K562 (cell line): ENCODE measurements around the gene GEMIN4. TPM values are rescaled to one million over a fixed set of nuclear protein-coding genes. Genes with fewer than 3 reads are reported as not detected.

Experiments used
- ARID2 ChIP-seq: fragments of 450-650 bp; IDR thresholded peaks from 2 replicates; pipeline ENCODE4 v1.6.1; 2017; ENCODE audit warnings: antibody characterized with exemption, mild to moderate bottlenecking
- HNRNPK ChIP-seq: fragments of 200-400 bp; formaldehyde crosslinking; IDR thresholded peaks from one replicate; pipeline ENCODE4 v1.6.1; 2018; ENCODE audit warnings: mild to moderate bottlenecking, low read depth, low read length; ENCODE audit not compliant: poor library complexity, severe bottlenecking
- NCOA4 ChIP-seq: fragments of 450-650 bp; IDR thresholded peaks from 2 replicates; pipeline ENCODE4 v1.6.1; 2018; ENCODE audit warnings: mild to moderate bottlenecking; ENCODE audit not compliant: partially characterized antibody
- NR2C2 ChIP-seq, 2 experiments: fragments of 200-800 bp in 1 of 2; sonication (Bioruptor generic) in 1 of 2; sonication (generic) in 1 of 2; formaldehyde crosslinking in 1 of 2; IDR thresholded peaks; 2 replicates each; pipeline versions ENCODE4 v1.6.1 to v1.8.0; 2016 to 2022; ENCODE audit warnings: mild to moderate bottlenecking in 1 of 2, missing compliant biosample characterization in 1 of 2, missing genetic modification characterization in 1 of 2, missing genetic modification reagents in 1 of 2
- RAD21 ChIP-seq, 2 experiments: fragments of 250-450 bp in 1 of 2; fragments of 450-650 bp in 1 of 2; sonication (Bioruptor Pico) in 1 of 2; formaldehyde crosslinking in 1 of 2; IDR thresholded peaks in 1 of 2; conservative IDR thresholded peaks in 1 of 2; 2 replicates each; pipeline versions ENCODE4 v1.4.0 to v1.8.0; 2020 to 2022; ENCODE audit warnings: mild to moderate bottlenecking in 2 of 2, moderate library complexity in 1 of 2
- RBBP5 ChIP-seq: fragments of 200-600 bp; sonication (generic); IDR thresholded peaks from 2 replicates; pipeline ENCODE4 v1.6.1; 2012; ENCODE audit warnings: borderline replicate concordance, mild to moderate bottlenecking, low read length, control low read depth, inconsistent platforms; ENCODE audit not compliant: insufficient read depth, poor library complexity, severe bottlenecking
- SMAD2 ChIP-seq: fragments of 150-350 bp; IDR thresholded peaks from 2 replicates; pipeline ENCODE4 v1.6.1; 2014; ENCODE audit warnings: low read depth, mild to moderate bottlenecking, low read length
- SMC3 ChIP-seq: conservative IDR thresholded peaks from 2 replicates; pipeline ENCODE4 v1.6.1; 2011; ENCODE audit warnings: low read depth, low read length, improper control_type of control experiment; ENCODE audit not compliant: insufficient read depth
- SRF ChIP-seq, 2 experiments: fragments of 250-450, 450-650 bp in 1 of 2; sonication (Bioruptor Pico) in 1 of 2; sonication (generic) in 1 of 2; formaldehyde crosslinking; IDR thresholded peaks; 2 replicates each; pipeline versions ENCODE4 v1.5.0 to v1.5.1; 2020 to 2022; ENCODE audit warnings: mild to moderate bottlenecking in 1 of 2, missing genetic modification reagents in 1 of 2
- TGIF2 ChIP-seq: sonication (generic); formaldehyde crosslinking; IDR thresholded peaks from 2 replicates; pipeline ENCODE4 v1.8.1; 2022; ENCODE audit warnings: mild to moderate bottlenecking, missing genetic modification reagents, moderate library complexity
- XRCC3 ChIP-seq: fragments of 450-650 bp; IDR thresholded peaks from 2 replicates; pipeline ENCODE4 v1.6.1; 2017; ENCODE audit warnings: mild to moderate bottlenecking, moderate library complexity
- YBX1 ChIP-seq: fragments of 450-650 bp; IDR thresholded peaks from 2 replicates; pipeline ENCODE4 v1.7.1; 2016; ENCODE audit warnings: mild to moderate bottlenecking
- ZC3H8 ChIP-seq: fragments of 450-650 bp; IDR thresholded peaks from 2 replicates; pipeline ENCODE4 v1.6.1; 2017
- ZFX ChIP-seq: sonication (generic); formaldehyde crosslinking; IDR thresholded peaks from 2 replicates; pipeline ENCODE4 v1.8.0; 2022; ENCODE audit warnings: mild to moderate bottlenecking, missing genetic modification reagents, moderate library complexity
- ZNF133 ChIP-seq: fragments of 250-450 bp; sonication (Bioruptor Pico); IDR thresholded peaks from 2 replicates; pipeline ENCODE4 v1.4.0; 2020; ENCODE audit warnings: mild to moderate bottlenecking
- ZNF696 ChIP-seq: fragments of 250-450 bp; sonication (Bioruptor Pico); conservative IDR thresholded peaks from 2 replicates; pipeline ENCODE4 v1.4.0; 2020; ENCODE audit warnings: mild to moderate bottlenecking, moderate library complexity
- polyA plus RNA-seq, 8 experiments: library from polyadenylated mRNA; depleted of rRNA in 4 of 8; stranded (reverse) in 5 of 8; unstranded in 3 of 8; fragments of >200 nt; fragmentation: Nextera tagmentation in 2 of 8; fragmentation: Illumina TruSeq in 1 of 8; extraction: Ambion mirVana in 2 of 8; extraction: Trizol in 1 of 8; gene quantifications; 2 replicates each; pipeline versions ENCODE4 v1.2.1 to v1.2.3, GENCODE V29; 2011 to 2014; ENCODE audit warnings: inconsistent platforms in 1 of 8, missing spikeins in 1 of 8
- total RNA-seq, 7 experiments: library from RNA; depleted of rRNA in 6 of 7; stranded (reverse); fragments of >200 nt in 6 of 7; fragmentation: Illumina TruSeq in 2 of 7; extraction: Trizol in 2 of 7; gene quantifications; 2 replicates each; pipeline versions ENCODE4 v1.2.1 to v1.2.3, GENCODE V29; 2011 to 2021; ENCODE audit warnings: low replicate concordance in 1 of 7
- TF ChIP-seq, protein P1 (sequence below): sonication (generic); formaldehyde crosslinking; IDR thresholded peaks from 2 replicates; pipeline ENCODE4 v1.8.1; 2023; ENCODE audit warnings: mild to moderate bottlenecking, missing genetic modification reagents

GEMIN4 gene
- total and polyA plus RNA-seq, 9 of the 15 experiments (the other 6 are each of a cell fraction or from before 2014, with no cell fraction given) = 1.8 to 42.5 (median 10.8) TPM

GRCh38 chr17:794876-795275 is 42.8 kb upstream of the GEMIN4 start (continued):
- TF ChIP-seq TGIF2 (CRISPR knock-in tag) (no peak), RAD21 (CRISPR knock-in tag; conservative IDR thresholded peaks at IDR 0.05 in 1 of 2, IDR thresholded peaks at IDR 0.05 in 1 of 2) (peak; percentile 68 to 85), NCOA4 (no peak), SMAD2 (no peak), ARID2 (0 out of 2 replicates have a peak, but pooled peaks have one; percentile 29), SRF (CRISPR knock-in tag; IDR thresholded peaks at IDR 0.05) (no peak), ZFX (no peak), YBX1 (no peak), ZC3H8 (no peak), HNRNPK (no peak), ZNF696 (CRISPR knock-in tag) (no peak), SMC3 (peak; percentile 70), XRCC3 (no peak), NR2C2 (CRISPR knock-in tag; IDR thresholded peaks at IDR 0.05) (no peak), NR2C2 (tag; IDR thresholded peaks at IDR 0.05) (no peak), RBBP5 (no peak), ZNF133 (CRISPR knock-in tag) (no peak)
- TF ChIP-seq, protein P1, sequence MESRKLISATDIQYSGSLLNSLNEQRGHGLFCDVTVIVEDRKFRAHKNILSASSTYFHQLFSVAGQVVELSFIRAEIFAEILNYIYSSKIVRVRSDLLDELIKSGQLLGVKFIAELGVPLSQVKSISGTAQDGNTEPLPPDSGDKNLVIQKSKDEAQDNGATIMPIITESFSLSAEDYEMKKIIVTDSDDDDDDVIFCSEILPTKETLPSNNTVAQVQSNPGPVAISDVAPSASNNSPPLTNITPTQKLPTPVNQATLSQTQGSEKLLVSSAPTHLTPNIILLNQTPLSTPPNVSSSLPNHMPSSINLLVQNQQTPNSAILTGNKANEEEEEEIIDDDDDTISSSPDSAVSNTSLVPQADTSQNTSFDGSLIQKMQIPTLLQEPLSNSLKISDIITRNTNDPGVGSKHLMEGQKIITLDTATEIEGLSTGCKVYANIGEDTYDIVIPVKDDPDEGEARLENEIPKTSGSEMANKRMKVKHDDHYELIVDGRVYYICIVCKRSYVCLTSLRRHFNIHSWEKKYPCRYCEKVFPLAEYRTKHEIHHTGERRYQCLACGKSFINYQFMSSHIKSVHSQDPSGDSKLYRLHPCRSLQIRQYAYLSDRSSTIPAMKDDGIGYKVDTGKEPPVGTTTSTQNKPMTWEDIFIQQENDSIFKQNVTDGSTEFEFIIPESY (CRISPR knock-in tag) = peak; percentile 56; the same call in 1 of the 2 replicates
